Measurements from ENCODE around the gene DGKQ. TPM values are rescaled to one million over a fixed set of nuclear protein-coding genes. Genes with fewer than 3 reads are reported as not detected.

The DGKQ gene
- total and polyA plus RNA-seq, 2 of the 8 experiments (the other 6 are each of a cell fraction or from before 2014, with no cell fraction given) = 7.3 to 9.7 TPM

DNA sequence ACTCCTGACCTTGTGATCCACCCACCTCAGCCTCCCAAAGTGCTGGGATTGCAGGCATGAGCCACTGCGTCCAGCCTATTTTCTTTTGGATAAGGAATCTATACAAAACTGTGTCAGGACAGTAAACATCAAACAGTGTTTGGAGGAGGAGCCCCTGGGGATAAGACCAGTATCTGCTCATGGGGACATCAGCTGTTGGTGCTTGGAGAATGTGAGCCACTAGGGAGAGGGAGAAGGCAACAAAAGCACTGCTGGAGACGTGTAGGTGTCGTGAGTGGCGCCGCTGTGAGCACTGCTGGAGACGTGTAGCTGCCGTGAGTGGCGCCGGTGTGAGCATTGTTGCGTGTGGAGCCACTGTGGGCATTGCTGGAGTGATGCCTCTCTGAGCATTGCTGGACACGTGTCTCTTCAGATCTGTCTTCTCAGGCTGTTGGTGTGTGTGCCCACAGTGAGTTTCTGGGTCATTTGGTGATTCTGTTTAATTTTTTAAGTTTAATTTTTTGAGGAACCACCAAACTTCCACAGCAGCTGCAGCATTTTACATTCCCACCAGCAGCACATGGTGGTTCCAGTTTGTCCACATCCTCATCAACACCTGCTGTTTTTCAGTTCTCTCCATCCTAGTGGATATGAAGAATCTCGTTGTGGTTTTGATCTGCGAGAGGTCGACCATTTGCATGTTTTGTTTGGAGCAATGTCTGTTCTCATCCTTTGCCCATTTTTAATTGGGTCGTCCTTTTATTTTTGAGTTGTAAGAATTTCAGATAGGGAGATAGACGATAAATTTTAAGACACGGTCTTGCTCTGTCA is 19.0 kb downstream of the DGKQ start:
- CTCF ChIA-PET (ENCODE audit: partially characterized antibody) = interaction anchor here (1.3 kb wide), 1 partner anchor 21 kb away, joined by 3 read pairs; no protein-coding TSS in a partner anchor
- no peak for FAIRE-seq
- H3K36me3 ChIP-seq (ENCODE audit: control insufficient read depth in 2 of 4, insufficient read depth in 4 of 4, low read length in 3 of 4) = no peaks in the 10 kb centered on the region
- no peak for TF ChIP-seq SIX5 (IDR thresholded peaks at IDR 0.05; ENCODE audit: low read depth, low read length)
- no peak for TF ChIP-seq RNF2 (IDR thresholded peaks at IDR 0.05; ENCODE audit: borderline replicate concordance, low read depth, low read length, missing control alignments, poor library complexity, severe bottlenecking)
- TF ChIP-seq RFX5 (IDR thresholded peaks at IDR 0.05; ENCODE audit: borderline replicate concordance, low read depth, low read length) = no peak
- no peak for TF ChIP-seq POLR2AphosphoS5 (IDR thresholded peaks at IDR 0.05; ENCODE audit: low read depth, low read length)
- no peak for TF ChIP-seq GTF2F1 (IDR thresholded peaks at IDR 0.05; ENCODE audit: borderline replicate concordance, low read depth, low read length)
- TF ChIP-seq, protein P1, sequence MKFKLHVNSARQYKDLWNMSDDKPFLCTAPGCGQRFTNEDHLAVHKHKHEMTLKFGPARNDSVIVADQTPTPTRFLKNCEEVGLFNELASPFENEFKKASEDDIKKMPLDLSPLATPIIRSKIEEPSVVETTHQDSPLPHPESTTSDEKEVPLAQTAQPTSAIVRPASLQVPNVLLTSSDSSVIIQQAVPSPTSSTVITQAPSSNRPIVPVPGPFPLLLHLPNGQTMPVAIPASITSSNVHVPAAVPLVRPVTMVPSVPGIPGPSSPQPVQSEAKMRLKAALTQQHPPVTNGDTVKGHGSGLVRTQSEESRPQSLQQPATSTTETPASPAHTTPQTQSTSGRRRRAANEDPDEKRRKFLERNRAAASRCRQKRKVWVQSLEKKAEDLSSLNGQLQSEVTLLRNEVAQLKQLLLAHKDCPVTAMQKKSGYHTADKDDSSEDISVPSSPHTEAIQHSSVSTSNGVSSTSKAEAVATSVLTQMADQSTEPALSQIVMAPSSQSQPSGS (IDR thresholded peaks at IDR 0.05; ENCODE audit: low read length) = no peak
- TF ChIP-seq KDM1A (IDR thresholded peaks at IDR 0.05; ENCODE audit: borderline replicate concordance, low read length) = no peak
- TF ChIP-seq TEAD4 (IDR thresholded peaks at IDR 0.05; ENCODE audit: low read depth, low read length) = no peak
- no peak for TF ChIP-seq BCL11A (IDR thresholded peaks at IDR 0.05; ENCODE audit: low read depth in 2 of 2, low read length in 2 of 2)
- no peak for TF ChIP-seq BACH1 (IDR thresholded peaks at IDR 0.05; ENCODE audit: low read length)
- no peak for TF ChIP-seq SP1 (IDR thresholded peaks at IDR 0.05; ENCODE audit: low read depth, low read length)

More for the DNA sequence above, 19.0 kb downstream of the DGKQ start:
- Histone ChIP-seq H3K23ac (ENCODE audit: insufficient read length) (no peak overlapping the region), H4K20me1 (replicated peaks in 1 of 2; ENCODE audit: control insufficient read depth in 1 of 2, insufficient read depth in 2 of 2, low read length in 2 of 2) (peaks cover 0 to 3% of the 10 kb centered on the region in 2 experiments), H3K9me3 (ENCODE audit: insufficient read depth in 2 of 2, low read depth in 1 of 2, low read length in 1 of 2) (no peaks in the 10 kb centered on the region), H2BK20ac (ENCODE audit: low read length) (no peak overlapping the region), H2BK12ac (ENCODE audit: low read depth, low read length) (no peak overlapping the region), H3K4me2 (ENCODE audit: insufficient read depth in 1 of 2, low read depth in 2 of 2, low read length in 2 of 2) (no peak overlapping the region), H2AFZ (ENCODE audit: low read length) (no peak overlapping the region), H2BK5ac (ENCODE audit: low read depth, low read length) (no peak overlapping the region), H4K8ac (ENCODE audit: extremely low read depth, insufficient read depth, low read length) (no peak overlapping the region), H3K4ac (replicated peaks; ENCODE audit: insufficient read length, low read depth, low read length) (no peak overlapping the region), H3K27ac (ENCODE audit: low read depth, low read length) (no peak overlapping the region), H3K4me3 (ENCODE audit: extremely low read depth in 1 of 4, insufficient read depth in 2 of 4, low read depth in 3 of 4, low read length in 4 of 4) (no peak overlapping the region), H3K56ac (replicated peaks; ENCODE audit: insufficient read length, low read depth, low read length) (no peak overlapping the region), H3K79me1 (ENCODE audit: low read depth, low read length) (no peaks in the 10 kb centered on the region), H2AK5ac (ENCODE audit: low read depth, low read length) (no peak overlapping the region), H2BK15ac (ENCODE audit: low read length) (no peak overlapping the region), H3K79me2 (ENCODE audit: control insufficient read depth in 1 of 2, insufficient read depth in 2 of 2, low read length in 2 of 2) (no peaks in the 10 kb centered on the region), H3K27me3 (replicated peaks in 1 of 4; ENCODE audit: control insufficient read depth in 3 of 4, extremely low read depth in 1 of 4, insufficient read depth in 3 of 4, low read length in 3 of 4) (peaks cover 0 to 3% (median 0%) of the 10 kb centered on the region in 4 experiments; a peak in 1 of 7 replicates), H4K91ac (replicated peaks; ENCODE audit: insufficient read length, low read length) (no peak overlapping the region), H3K9ac (replicated peaks in 1 of 4; ENCODE audit: extremely low read depth in 1 of 4, low read depth in 3 of 4, low read length in 3 of 4) (no peak overlapping the region), H3K18ac (ENCODE audit: extremely low read depth, low read length) (no peak overlapping the region), H3K14ac (ENCODE audit: insufficient read length) (no peak overlapping the region), H2BK120ac (replicated peaks; ENCODE audit: low read depth, low read length) (no peak overlapping the region), H3K23me2 (ENCODE audit: low read depth, low read length) (no peaks in the 10 kb centered on the region), H4K5ac (ENCODE audit: insufficient read length, low read depth, low read length) (no peak overlapping the region), H3K4me1 (replicated peaks in 1 of 4; ENCODE audit: control insufficient read depth in 3 of 4, insufficient read depth in 4 of 4, low read length in 3 of 4) (no peaks in the 10 kb centered on the region; a peak in 1 of 7 replicates)
- no peak for DNase-seq (ENCODE audit: low read depth in 1 of 2, low spot score in 2 of 2)
- WGBS, 2 experiments (ENCODE audit: extremely low coverage in 1 of 2, insufficient coverage in 1 of 2, insufficient read length in 1 of 2, insufficient replicate concordance in 2 of 2, low coverage in 1 of 2, low lambda C conversion rate in 2 of 2, missing lambda C conversion rate in 1 of 2) = 80% methylated on average over 16 of the region's 17 CpGs; no CpG with 5 or more reads in 1 of the 2 experiments
- POLR2A ChIA-PET (ENCODE audit: partially characterized antibody) = no interaction called here

All from H1 (cell line).